NOMO-1 treated with DMSO at 0.1 percent for 48 hours (cell line): ENCODE results near the gene TIMMDC1.
"Not testable (repeated sequence)": the region's sequence is repeated elsewhere in the genome, so short reads cannot be mapped to it uniquely, and the experiment has no call there.

ENCODE experiments used
- DNase-seq: peaks from one replicate; lab custom pipeline; 2025; ENCODE audit not compliant: unreplicated experiment; lab: John Stamatoyannopoulos, UW

TIMMDC1 gene

GRCh38 chr3:119508172-119508845, 10.0 kb downstream of the TIMMDC1 start:
- no peak for DNase-seq

DNA sequence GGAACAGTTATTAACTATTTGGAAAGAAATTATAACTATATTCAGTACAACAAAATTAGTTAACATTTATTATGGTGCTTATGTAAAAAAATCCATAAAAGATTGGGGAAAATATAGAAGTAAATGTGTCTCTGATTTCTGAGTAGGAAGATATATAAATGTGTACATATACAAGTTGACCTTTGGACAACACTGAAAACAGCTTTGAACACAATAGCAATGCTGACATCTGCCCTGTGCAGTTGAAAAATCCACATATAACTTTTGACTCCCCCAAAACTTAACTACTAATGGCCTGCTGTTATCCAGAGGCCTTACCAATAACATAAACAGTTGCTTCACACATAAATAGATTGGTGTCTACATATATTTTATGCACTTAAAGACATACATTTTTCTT, 12.3 kb downstream of the TIMMDC1 start:
- no peak for DNase-seq

GRCh38 chr3:119514637-119515036, 16.3 kb downstream of the TIMMDC1 start:
- DNase-seq: no peak

DNA sequence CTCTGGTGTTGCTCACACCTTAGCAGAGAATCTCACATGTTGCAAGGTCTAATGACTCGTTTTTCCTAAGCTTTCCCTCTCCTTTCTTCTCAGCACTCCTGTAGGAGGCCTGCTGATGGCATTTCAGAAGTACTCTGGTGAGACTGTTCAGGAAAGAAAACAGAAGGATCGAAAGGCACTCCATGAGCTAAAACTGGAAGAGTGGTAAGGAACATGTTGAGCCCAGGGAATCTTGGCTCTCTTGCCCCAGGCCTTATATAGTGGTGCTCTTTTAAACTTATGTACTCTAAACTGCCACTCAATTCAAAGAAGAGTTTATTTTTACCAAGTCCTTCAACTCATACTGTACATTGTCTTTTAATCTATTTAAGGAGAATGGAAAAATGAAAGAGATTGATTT, 18.8 kb downstream of the TIMMDC1 start:
- DNase-seq: no peak

- no peak for DNase-seq
Observed at GRCh38 chr3:119518026-119518425, 19.7 kb downstream of the TIMMDC1 start.

DNA sequence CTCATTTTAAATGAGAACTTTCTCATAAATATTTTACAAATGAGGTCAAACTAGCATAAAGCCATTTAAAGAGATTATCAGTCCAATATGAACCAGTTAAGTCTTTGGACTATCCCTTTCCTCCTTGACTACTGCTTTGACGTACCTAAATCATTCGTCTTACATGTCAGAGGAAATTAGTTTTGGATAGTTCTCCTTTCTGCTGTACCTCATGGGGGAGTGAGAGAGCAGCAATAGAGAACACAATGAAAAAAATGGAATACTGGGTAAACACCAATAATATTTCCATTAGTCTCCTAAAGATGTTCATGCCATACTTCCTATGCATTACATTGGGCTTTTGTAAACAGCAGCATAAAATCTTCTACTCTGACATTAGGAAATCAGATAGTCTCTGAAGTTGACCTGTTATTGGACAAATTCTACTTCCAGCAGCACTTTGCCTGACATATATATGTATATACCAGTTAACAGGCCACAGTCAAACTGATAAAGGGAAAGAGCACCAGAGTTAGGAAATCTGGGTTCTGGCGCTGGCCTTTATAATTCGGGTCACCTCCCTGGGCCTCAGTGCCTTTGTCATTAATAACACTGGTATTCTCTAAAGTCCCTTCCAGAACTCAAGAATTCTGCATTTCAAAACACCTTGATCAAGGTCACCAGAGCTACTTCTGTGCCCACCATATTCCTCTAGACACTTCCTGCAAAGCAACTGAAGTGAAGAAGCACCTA, 26.8 kb downstream of the TIMMDC1 start:
- DNase-seq: no peak

- DNase-seq: no peak
Observed at GRCh38 chr3:119527714-119528113, 29.4 kb downstream of the TIMMDC1 start.

GRCh38 chr3:119529883-119530282, 31.5 kb downstream of the TIMMDC1 start:
- DNase-seq: no peak

- no peak for DNase-seq
Observed at GRCh38 chr3:119530456-119530855, 32.1 kb downstream of the TIMMDC1 start.

GRCh38 chr3:119531151-119531550, 32.8 kb downstream of the TIMMDC1 start:
- no peak for DNase-seq

DNA sequence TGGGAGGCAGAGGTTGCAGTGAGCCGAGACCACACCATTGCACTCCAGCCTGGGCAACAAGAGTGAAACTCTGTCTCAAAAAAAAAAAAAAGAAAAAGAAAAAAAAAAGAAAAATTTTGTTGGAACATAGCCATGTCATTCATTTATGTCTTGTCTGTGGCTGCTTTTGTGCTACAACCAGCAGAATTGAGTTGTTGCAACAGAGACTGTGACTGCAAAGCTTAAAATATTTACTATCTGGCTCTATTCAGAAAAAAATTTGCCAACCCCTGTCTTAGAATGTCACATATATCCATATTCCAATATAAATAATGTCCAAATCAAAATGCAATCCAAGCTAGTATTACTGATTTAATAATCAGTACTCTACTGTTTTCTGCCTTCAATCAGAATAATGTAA, 35.9 kb downstream of the TIMMDC1 start:
- no peak for DNase-seq

GRCh38 chr3:119536757-119537156, 38.4 kb downstream of the TIMMDC1 start:
- no peak for DNase-seq

GRCh38 chr3:119538772-119539171, 40.4 kb downstream of the TIMMDC1 start:
- DNase-seq: no peak

- DNase-seq: no peak
Observed at GRCh38 chr3:119541547-119541946, 43.2 kb downstream of the TIMMDC1 start.

DNA sequence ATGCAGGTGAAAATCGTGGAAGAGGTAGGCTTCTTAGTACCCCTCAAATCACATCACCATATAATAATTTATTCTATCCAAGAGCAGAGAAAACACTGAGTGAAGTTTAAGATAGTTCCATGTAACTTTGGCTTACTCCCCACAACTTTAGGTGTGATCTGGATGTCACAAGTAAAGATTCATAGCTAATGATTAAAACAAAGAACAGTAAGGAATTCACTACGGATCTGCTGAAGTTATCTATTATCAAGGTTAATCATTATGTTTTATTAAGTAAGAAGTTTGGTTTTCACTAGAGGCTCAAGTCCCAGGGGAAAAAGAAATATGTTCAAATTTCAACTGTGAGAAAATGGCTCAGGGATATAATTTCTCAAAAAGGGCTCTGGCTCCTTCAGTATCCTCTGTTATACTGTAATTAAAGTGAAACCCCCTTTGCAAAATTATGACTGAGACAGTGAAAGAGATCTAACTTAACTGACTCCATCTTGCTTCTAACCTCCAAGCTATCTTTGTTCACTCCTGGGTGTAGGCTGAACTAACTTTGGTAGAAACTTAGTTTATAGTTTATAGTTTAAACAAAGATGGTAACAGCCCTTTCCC, 43.9 kb downstream of the TIMMDC1 start:
- no peak for DNase-seq

DNA sequence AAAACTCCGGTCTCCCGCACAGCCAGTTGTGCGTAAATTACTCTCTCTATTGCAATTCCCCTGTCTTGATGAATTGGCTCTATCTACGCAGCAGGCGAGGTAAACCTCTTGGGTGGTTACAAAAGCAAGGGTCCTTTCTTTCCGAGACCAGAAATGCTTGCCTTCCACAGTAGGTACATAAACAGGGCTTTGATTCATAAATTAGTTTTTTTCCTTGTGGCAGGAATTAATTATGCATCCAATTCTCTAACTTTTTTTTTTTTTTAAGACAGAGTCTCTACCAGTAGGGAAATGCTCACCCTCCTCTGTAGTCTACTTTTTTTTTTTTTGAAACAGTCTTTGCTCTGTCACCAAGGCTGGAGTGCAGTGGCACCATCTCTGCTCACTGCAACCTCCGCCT, 44.8 kb downstream of the TIMMDC1 start:
- DNase-seq: no peak

- no peak for DNase-seq
Observed at GRCh38 chr3:119547227-119547626, 48.9 kb downstream of the TIMMDC1 start.

DNA sequence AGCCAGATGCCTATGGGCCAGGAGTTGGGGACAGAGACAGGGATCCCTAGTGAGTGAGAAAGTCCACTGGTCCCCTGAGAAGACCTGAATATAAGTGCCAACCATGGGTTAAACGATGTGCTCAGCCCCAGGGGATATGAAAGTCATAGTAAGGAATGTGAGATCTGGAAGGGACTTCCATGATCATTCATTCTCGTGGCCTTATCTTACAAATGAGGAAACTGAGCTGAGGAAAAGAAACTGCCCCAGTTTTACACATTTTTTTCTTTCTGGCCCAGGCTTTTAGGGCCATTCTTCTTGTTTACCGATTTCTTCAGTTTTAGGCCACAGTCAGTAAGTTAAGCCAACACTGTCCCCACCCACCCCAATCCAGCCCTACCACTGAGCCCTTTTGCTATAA, 50.0 kb downstream of the TIMMDC1 start:
- DNase-seq: no peak

GRCh38 chr3:119550192-119550910, 52.0 kb downstream of the TIMMDC1 start:
- DNase-seq: no peak

GRCh38 chr3:119551598-119551997, 53.3 kb downstream of the TIMMDC1 start:
- DNase-seq: no peak

DNA sequence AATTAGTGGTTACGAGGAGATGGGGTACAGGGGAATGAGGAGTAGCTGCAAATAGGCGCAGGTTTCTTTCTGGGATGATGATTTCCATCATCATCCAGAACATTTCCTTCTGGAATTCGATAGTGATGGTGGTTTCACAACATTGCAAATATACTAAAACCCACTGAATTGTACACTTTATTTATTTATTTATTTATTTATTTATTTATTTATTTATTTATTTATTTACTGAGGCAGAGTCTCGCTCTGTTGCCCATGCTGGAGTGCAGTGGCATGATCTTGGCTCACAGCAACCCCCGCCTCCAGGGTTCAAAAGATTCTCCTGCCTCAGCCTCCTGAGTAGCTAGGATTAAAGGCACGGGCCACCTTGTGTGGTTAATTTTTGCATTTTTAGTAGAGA, 54.6 kb downstream of the TIMMDC1 start:
- not testable (repeated sequence) for DNase-seq
